Esophagus muscularis mucosa (tissue), 2 donors: ENCODE results near the gene NPAS3.

Experiments
- POLR2A ChIP-seq: fragments of 450-650 bp; IDR thresholded peaks from one replicate; pipeline ENCODE4 v1.6.1; 2017; ENCODE audit warnings: antibody characterized with exemption, moderate library complexity, mild to moderate bottlenecking, low read depth
- POLR2AphosphoS5 ChIP-seq, 2 donors: sonication (generic); formaldehyde crosslinking; IDR thresholded peaks; one replicate each; pipeline ENCODE4 v1.6.1; 2017; ENCODE audit warnings: antibody characterized with exemption in 2 of 2

- no peak for TF ChIP-seq POLR2AphosphoS5 (IDR thresholded peaks at IDR 0.05)
- no peak for TF ChIP-seq POLR2A
Observed at GRCh38 chr14:33737446-33737845, 798.8 kb downstream of the NPAS3 start.
